ENCODE data around the gene CFD.

DNA sequence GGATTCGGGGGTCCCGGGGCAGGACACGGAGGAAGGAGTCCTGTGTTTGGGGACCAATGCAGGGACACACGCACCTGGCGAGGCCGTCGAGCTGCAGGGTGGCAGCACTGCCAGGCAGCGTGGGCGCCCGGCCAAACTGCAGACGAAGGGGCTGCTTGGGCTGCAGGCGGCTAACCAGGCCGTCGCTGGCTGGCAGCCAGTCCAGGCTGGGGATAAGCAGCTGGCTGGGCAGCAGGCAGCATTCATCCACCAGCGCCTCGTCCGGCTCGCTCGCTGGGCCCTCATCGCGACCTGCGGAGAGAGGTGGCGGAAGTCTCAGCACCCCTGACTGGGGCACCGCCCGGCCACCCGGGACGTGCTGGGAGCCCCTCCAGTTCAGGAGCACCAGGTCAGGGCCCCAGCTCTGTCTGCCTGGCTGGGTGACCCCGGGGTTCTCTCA, 11.5 kb downstream of the CFD start:
- TF ChIP-seq POLR2AphosphoS5 (IDR thresholded peaks at IDR 0.05; ENCODE audit: low read depth): no peak
- TF ChIP-seq, protein P1, sequence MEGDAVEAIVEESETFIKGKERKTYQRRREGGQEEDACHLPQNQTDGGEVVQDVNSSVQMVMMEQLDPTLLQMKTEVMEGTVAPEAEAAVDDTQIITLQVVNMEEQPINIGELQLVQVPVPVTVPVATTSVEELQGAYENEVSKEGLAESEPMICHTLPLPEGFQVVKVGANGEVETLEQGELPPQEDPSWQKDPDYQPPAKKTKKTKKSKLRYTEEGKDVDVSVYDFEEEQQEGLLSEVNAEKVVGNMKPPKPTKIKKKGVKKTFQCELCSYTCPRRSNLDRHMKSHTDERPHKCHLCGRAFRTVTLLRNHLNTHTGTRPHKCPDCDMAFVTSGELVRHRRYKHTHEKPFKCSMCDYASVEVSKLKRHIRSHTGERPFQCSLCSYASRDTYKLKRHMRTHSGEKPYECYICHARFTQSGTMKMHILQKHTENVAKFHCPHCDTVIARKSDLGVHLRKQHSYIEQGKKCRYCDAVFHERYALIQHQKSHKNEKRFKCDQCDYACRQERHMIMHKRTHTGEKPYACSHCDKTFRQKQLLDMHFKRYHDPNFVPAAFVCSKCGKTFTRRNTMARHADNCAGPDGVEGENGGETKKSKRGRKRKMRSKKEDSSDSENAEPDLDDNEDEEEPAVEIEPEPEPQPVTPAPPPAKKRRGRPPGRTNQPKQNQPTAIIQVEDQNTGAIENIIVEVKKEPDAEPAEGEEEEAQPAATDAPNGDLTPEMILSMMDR (IDR thresholded peaks at IDR 0.05; ENCODE audit: insufficient read depth, low read length): no peak
- TF ChIP-seq REST (IDR thresholded peaks at IDR 0.05; ENCODE audit: insufficient replicate concordance, low read depth): no peak
- no peak for TF ChIP-seq GABPA (IDR thresholded peaks at IDR 0.05; ENCODE audit: low read depth)
